ENCODE results near the gene DLG1. TPM values are rescaled to one million over a fixed set of nuclear protein-coding genes. Genes with fewer than 3 reads are reported as not detected.
A peak's percentile ranks its signal among the peaks of the same experiment; 100 is the strongest.

DLG1 gene
- 10 to 100 TPM; 70.3 to 70.8 TPM for total RNA-seq

DNA sequence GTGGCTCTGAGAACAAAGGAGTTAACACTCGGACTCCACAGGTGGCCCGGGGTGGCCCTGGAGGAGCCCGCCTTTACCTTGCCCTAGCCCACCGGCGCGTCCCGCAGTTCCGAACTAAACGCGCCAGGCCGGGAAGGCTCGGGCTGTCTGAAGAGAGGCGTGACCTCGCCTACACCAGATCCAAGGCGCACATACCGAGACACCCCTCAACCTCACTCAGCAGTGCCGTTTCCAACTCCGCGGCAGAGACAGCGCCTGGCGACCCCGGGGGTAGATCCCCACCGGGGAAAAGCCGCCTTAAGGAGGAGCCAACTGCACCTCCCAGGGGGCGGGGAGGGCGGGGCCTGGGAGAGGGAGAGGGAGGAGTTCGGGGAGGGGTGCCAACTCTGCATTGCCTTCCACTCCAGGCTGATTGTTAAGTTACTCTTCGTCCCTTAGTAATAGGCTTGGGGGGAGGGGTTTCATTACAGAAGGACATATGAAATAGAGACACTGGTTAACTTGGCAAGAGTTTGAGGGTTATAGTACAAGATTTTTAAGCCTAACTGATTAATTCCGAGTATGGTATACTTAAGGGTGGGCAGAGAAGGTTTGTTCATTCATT, at the start of gene DLG1:
TSS of gene DLG1 (minus strand) at position 272 of the 604 bp plus-strand sequence. CDS start 1,408 bp downstream, outside the sequence.
- Mint-ChIP-seq H3K9me3 (peaks cover 0 to 1% of the 10 kb centered on the region in 2 donors), H3K4me3 (peak within 1 kb of the TSS; percentile 93 to 99), H3K27me3 (ENCODE audit: low read depth) (peaks cover 34% of the 10 kb centered on the region), H3K36me3 (ENCODE audit: insufficient read depth in 2 of 2) (peaks cover 6 to 14% of the 10 kb centered on the region in 2 donors), H3K27ac (peak within 1 kb of the TSS; percentile 97), H3K4me1 (ENCODE audit: low read depth) (peaks cover 36% of the 10 kb centered on the region)
- ATAC-seq (replicated peaks in 1 of 2) (peak; percentile 78 to 80), DNase-seq (peak; percentile 74 to 82)

DNA sequence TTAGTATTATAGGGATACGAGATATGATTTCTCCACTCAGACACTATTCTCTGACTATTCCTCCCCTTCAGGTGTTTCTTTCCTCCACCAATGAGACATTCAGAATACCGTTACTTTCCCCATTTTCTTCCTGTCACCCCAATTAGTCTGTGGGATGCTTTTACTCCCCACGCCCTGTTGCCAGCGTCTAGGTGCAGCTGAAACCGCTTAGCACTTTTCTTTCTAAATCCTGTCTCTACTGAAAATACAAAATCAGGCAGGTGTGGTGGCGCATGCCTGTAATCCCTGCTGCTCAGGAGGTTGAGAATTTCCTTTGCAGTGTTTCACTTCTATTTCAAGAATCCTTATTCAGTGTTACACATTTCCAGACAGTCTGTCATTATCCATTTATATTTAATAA, 49.6 kb upstream of the DLG1 start:
- Mint-ChIP-seq H3K4me1 (ENCODE audit: low read depth) (no peaks in the 10 kb centered on the region), H3K27ac (no peak overlapping the region), H3K36me3 (ENCODE audit: insufficient read depth in 2 of 2) (no peaks in the 10 kb centered on the region), H3K4me3 (no peak overlapping the region), H3K9me3 (no peaks in the 10 kb centered on the region), H3K27me3 (ENCODE audit: low read depth) (no peaks in the 10 kb centered on the region)
- DNase-seq (no peak), ATAC-seq (replicated peaks in 1 of 2) (no peak)

DNA sequence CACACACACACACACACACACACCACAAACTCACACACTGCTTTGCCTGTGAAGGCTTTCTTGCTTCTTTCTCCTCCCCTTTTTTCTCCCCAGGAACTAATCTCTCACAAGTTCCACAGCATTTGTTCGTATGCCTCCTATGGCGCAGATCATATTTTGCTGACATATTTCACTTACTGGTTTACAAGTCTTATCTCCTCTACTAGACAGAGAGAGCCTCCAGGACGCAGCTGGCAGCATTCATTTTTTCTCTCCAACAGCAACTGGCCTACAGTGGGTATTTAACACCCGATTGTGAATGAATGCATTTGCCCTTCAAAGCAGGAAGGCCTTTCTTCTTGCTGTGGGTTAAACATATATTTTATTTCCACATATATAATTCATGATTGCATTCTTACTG, 47.0 kb upstream of the DLG1 start:
- no peaks in the 10 kb centered on the region for H3K4me1 Mint-ChIP-seq (ENCODE audit: low read depth)
- H3K4me3 Mint-ChIP-seq, result no peak overlapping the region
- ATAC-seq (replicated peaks in 1 of 2) (no peak), DNase-seq (no peak)
- no peaks in the 10 kb centered on the region for H3K36me3 Mint-ChIP-seq (ENCODE audit: insufficient read depth in 2 of 2)
- H3K27ac Mint-ChIP-seq, result no peak overlapping the region
- H3K9me3 Mint-ChIP-seq, result no peaks in the 10 kb centered on the region
- no peaks in the 10 kb centered on the region for H3K27me3 Mint-ChIP-seq (ENCODE audit: low read depth)

DNA sequence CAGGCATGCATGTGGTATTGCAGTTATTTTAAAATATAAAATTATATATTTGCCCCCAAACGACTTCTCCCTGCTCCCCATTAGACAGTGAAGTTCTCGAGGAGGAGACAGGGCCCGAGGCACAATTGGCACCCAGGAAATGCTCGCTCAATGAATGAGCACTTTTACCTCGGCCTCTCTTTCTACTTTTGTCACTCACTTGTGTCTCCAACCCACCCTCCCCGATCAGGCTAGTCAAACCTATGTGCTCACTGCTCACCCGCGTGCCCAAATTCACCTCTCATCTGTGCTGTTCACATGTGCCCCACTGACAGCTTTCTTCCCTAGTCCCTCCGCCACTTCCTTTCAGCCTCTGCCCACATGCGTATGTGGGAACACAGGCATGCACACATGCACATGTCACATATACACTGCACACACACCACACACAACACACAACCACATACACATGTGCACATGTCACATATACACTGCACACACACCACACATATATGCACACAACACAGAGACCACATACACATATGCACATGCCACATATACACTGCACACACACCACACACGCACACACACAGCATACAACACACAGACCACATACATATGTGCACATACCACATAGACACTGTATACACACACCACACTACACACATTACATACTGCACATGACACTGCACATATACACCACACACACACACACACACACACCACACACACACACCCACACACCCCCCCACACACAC, 46.3 kb upstream of the DLG1 start:
- Mint-ChIP-seq H3K9me3 (no peaks in the 10 kb centered on the region), H3K4me3 (no peak overlapping the region), H3K27me3 (ENCODE audit: low read depth) (no peaks in the 10 kb centered on the region), H3K4me1 (ENCODE audit: low read depth) (no peaks in the 10 kb centered on the region), H3K36me3 (ENCODE audit: insufficient read depth in 2 of 2) (no peaks in the 10 kb centered on the region), H3K27ac (no peak overlapping the region)
- DNase-seq (no peak), ATAC-seq (replicated peaks in 1 of 2) (no peak)

DNA sequence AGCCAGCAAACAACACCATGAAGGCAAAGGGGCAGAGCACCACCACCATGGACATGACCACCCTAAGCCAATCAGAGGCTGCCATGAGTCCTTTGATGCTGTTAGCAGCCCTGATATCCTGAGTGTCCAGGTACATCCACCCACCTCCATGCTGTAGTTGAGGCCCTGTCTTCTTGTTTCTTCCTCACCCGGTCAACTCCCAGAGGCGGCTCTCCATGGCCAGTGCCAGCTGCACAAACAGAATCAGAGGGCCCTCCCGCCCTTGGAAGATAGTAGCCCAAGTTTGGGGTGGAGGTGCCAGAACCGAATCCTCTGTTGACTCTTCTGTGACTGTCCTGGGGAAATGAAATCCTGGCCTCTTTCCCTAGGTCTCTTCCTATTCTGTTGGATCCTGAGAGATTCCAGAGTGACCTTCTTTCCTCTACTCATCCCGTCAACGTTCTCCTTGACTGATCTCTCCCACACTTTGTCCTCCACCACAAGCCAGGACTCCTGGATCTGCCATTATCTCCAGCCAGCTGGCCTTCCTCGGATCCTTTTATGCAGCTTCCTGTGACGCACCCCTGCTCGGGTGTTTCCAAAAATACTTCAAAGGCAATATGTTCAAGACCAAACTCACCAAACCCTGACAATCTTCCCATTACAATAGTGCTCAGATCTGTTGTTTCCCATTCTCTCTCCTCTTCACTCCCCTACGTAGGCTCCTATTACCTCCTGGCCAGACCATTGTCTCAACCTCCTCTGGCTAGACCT, 45.4 kb upstream of the DLG1 start:
- no peaks in the 10 kb centered on the region for H3K27me3 Mint-ChIP-seq (ENCODE audit: low read depth)
- H3K4me3 Mint-ChIP-seq, result no peak overlapping the region
- H3K36me3 Mint-ChIP-seq (ENCODE audit: insufficient read depth in 2 of 2), result no peaks in the 10 kb centered on the region
- no peak overlapping the region for H3K27ac Mint-ChIP-seq
- DNase-seq, result no peak
- no peaks in the 10 kb centered on the region for H3K9me3 Mint-ChIP-seq
- ATAC-seq (replicated peaks in 1 of 2), result no peak
- H3K4me1 Mint-ChIP-seq (ENCODE audit: low read depth), result no peaks in the 10 kb centered on the region

DNA sequence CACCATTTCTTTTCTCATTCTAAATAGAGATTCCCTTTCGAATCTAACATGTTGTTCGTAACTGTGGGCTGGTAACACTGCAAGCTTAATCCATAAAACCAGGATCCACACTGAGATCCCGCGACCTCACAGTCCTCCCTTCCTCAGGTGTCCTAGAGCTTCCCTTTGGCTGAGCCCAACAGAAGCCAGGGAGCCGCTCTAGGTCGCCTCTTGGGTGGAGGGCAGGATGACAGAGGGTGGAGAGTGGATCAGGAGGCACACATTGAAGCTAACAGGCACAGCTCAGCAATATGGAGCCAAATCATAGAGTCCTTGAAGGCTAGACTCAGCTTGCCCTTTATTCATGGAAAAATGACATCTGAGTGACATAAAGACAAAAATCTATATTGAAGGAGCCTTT, 44.7 kb upstream of the DLG1 start:
- ATAC-seq (replicated peaks in 1 of 2) (no peak), DNase-seq (no peak)
- H3K36me3 Mint-ChIP-seq (ENCODE audit: insufficient read depth in 2 of 2), result no peaks in the 10 kb centered on the region
- no peak overlapping the region for H3K4me3 Mint-ChIP-seq
- no peak overlapping the region for H3K27ac Mint-ChIP-seq
- H3K9me3 Mint-ChIP-seq, result no peaks in the 10 kb centered on the region
- H3K27me3 Mint-ChIP-seq (ENCODE audit: low read depth), result no peaks in the 10 kb centered on the region
- no peaks in the 10 kb centered on the region for H3K4me1 Mint-ChIP-seq (ENCODE audit: low read depth)

DNA sequence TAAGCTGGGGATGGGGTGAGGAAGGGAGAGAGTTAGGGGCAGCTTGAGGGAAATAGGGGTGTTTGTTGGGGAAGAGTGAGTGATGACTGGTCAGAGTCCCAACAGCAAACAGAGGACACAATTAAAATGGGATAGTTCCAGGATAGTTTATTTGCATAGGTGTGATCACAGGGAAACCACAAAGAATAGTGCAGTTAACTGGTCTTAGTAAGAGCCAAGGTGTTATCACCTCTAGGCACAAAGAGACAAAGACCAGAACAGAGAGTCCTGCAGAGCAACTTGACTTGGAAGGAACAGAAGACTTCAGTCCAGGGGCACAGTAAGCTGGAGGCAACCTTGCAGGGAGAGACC, 42.1 kb upstream of the DLG1 start:
- Mint-ChIP-seq H3K27me3 (ENCODE audit: low read depth) (no peaks in the 10 kb centered on the region), H3K36me3 (ENCODE audit: insufficient read depth in 2 of 2) (no peaks in the 10 kb centered on the region), H3K9me3 (no peaks in the 10 kb centered on the region), H3K4me1 (ENCODE audit: low read depth) (peaks cover 6% of the 10 kb centered on the region), H3K27ac (no peak overlapping the region), H3K4me3 (no peak overlapping the region)
- ATAC-seq (replicated peaks in 1 of 2), result no peak
- no peak for DNase-seq

DNA sequence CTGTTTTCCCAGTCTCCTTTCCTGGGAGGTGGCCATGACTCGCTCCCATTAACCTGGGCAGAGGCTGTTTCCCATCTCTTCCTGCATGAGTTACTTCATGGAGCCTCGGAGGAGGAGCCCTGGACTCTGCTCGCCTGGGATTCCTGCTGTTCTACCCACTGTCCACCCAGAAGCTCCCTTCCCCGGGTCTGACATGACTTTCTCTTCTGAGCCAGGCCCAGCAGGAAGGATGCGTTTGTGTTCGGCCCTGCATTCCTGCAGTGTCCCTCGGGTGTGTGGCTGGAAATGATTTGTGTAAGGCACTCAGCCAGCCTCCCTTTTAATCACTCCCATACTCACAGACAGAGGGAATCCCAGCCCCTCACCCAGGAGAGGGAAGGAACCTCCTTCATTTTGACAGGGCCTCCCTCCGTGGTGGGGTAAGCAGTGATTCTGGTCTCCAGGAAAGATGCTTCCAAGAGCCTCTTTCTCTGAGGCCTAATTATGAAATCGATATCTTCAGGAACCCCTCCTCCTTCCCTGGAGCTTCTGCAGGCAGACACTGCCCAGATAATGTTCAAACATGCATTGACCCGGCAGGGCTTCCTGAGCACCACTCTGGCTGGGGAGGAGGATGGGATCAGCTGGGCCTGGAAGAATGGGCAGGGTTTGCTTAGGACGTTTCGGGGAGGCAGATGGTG, 41.6 kb upstream of the DLG1 start:
- Mint-ChIP-seq H3K27me3 (ENCODE audit: low read depth) (no peaks in the 10 kb centered on the region), H3K36me3 (ENCODE audit: insufficient read depth in 2 of 2) (no peaks in the 10 kb centered on the region), H3K4me3 (no peak overlapping the region), H3K27ac (no peak overlapping the region), H3K9me3 (no peaks in the 10 kb centered on the region), H3K4me1 (ENCODE audit: low read depth) (peaks cover 6% of the 10 kb centered on the region)
- no peak for DNase-seq
- no peak for ATAC-seq (replicated peaks in 1 of 2)

DNA sequence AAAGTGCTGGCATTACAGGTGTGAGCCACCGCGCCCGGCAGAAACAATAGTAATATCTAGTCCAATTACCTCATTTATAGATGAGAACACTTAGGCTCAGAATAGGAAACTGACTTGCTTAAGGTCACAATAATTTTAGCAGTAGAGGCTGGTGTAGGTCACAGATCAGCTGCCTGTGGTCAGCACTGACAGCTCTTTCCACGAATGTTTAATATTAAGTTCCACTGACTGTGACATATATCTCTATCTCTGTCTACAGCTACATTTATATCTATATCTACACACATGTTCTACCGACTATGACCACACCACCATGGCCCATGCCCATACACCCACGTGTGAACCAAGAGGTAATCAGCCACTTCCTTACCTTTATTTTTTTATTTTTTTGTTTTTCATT, 40.2 kb upstream of the DLG1 start:
- Mint-ChIP-seq H3K9me3 (no peaks in the 10 kb centered on the region), H3K36me3 (ENCODE audit: insufficient read depth in 2 of 2) (no peaks in the 10 kb centered on the region), H3K4me1 (ENCODE audit: low read depth) (peaks cover 6% of the 10 kb centered on the region), H3K4me3 (no peak overlapping the region), H3K27ac (no peak overlapping the region), H3K27me3 (ENCODE audit: low read depth) (peaks cover 5% of the 10 kb centered on the region)
- ATAC-seq (replicated peaks in 1 of 2), result no peak
- DNase-seq, result no peak

DNA sequence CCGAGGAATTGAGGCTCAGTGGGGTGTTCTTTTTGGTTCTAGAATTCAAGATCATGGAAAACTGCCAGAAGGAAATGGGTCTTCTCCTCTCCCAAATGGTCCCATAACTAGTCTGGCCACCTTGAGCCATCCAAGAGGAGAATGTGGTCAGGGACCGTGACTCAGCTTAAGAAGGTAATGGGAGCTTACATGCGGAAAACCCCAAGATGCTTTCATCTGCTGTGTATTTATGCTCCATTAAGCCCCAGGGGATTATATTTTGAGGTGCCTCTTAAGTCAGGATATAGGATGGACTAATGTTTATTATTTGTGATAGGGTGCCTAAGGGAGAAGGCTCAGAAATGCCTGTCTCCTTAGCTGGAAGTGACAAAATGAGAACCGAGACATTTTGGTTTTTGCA, 39.2 kb upstream of the DLG1 start:
- Mint-ChIP-seq H3K27ac (no peak overlapping the region), H3K9me3 (no peaks in the 10 kb centered on the region)

DNA sequence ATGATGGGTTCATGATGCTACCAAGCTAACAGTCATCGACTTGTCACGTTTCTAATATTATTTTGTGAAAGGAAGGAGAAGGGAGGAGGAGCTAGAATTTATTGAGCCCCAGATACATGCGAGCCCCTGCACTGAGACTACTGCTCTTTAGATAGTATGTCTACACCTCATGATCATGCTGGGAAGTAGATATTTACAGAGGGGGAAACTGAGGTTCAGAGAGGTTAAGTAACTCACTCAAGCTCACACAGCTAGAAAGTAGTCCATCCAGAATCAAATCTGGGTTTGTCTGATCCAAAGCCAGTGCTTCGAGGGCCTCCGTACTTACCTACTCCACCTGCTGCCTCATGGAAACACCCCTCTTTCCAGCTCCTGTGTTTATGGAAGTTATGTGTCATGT, 38.8 kb upstream of the DLG1 start:
- ATAC-seq (replicated peaks in 1 of 2) (no peak), DNase-seq (no peak)
- H3K9me3 Mint-ChIP-seq, result no peaks in the 10 kb centered on the region
- H3K27me3 Mint-ChIP-seq (ENCODE audit: low read depth), result peaks cover 10% of the 10 kb centered on the region
- peaks cover 6% of the 10 kb centered on the region for H3K4me1 Mint-ChIP-seq (ENCODE audit: low read depth)
- H3K36me3 Mint-ChIP-seq (ENCODE audit: insufficient read depth in 2 of 2), result no peaks in the 10 kb centered on the region
- no peak overlapping the region for H3K4me3 Mint-ChIP-seq
- H3K27ac Mint-ChIP-seq, result no peak overlapping the region

More for the DNA sequence above, 39.2 kb upstream of the DLG1 start:
- DNase-seq, result no peak
- H3K36me3 Mint-ChIP-seq (ENCODE audit: insufficient read depth in 2 of 2), result no peaks in the 10 kb centered on the region
- ATAC-seq (replicated peaks in 1 of 2), result no peak
- H3K4me3 Mint-ChIP-seq, result no peak overlapping the region
- peaks cover 6% of the 10 kb centered on the region for H3K27me3 Mint-ChIP-seq (ENCODE audit: low read depth)
- peaks cover 6% of the 10 kb centered on the region for H3K4me1 Mint-ChIP-seq (ENCODE audit: low read depth)

DNA sequence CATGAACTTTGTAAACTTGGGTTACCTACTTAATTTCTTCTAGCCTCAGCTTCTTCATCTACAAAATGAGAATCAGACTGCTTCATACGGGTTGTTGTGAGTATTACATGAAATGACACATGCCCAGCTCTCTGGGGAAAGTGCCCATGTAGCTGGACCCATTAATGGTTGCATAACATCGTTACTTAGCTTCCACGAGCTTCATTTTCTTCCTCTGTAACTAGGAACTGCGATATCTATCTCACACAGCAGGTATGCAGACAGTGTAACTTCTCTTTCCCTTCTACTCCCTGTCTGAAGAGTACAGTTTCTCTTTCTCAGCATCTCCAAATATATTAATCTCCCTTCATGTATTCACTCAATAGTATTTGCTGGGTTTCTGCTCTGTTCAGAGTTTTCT, 37.9 kb upstream of the DLG1 start:
- Mint-ChIP-seq H3K27ac (no peak overlapping the region), H3K36me3 (ENCODE audit: insufficient read depth in 2 of 2) (no peaks in the 10 kb centered on the region), H3K9me3 (no peaks in the 10 kb centered on the region), H3K4me1 (ENCODE audit: low read depth) (peaks cover 6% of the 10 kb centered on the region), H3K27me3 (ENCODE audit: low read depth) (peaks cover 19% of the 10 kb centered on the region), H3K4me3 (no peak overlapping the region)
- ATAC-seq (replicated peaks in 1 of 2) (no peak), DNase-seq (no peak)

Data from activated T-cell treated with anti-CD3 and anti-CD28 coated beads, Interleukin-2, amount 50 U/mL, for 72 hours (primary cell).